Measurements from ENCODE around the gene SPON1. TPM values are rescaled to one million over a fixed set of nuclear protein-coding genes. Genes with fewer than 3 reads are reported as not detected.
A peak's percentile ranks its signal among the peaks of the same experiment; 100 is the strongest.

Gene SPON1
- total and polyA plus RNA-seq, 8 donors = 0.83 to 17.5 (median 1.7) TPM

- Histone ChIP-seq H3K4me1 (no peaks in the 10 kb centered on the region), H3K27me3 (peaks cover 0 to 8% (median 0%) of the 10 kb centered on the region in 4 donors), H3K27ac (no peak overlapping the region), H3K9me3 (no peaks in the 10 kb centered on the region), H3K36me3 (no peaks in the 10 kb centered on the region), H3K4me3 (no peak overlapping the region)
- WGBS, 2 donors = 33 to 35% methylated on average over 2 of the region's 2 CpGs
- ATAC-seq = peak in 2 of 4 donors; percentile 31 to 53
- TF ChIP-seq, protein P1, sequence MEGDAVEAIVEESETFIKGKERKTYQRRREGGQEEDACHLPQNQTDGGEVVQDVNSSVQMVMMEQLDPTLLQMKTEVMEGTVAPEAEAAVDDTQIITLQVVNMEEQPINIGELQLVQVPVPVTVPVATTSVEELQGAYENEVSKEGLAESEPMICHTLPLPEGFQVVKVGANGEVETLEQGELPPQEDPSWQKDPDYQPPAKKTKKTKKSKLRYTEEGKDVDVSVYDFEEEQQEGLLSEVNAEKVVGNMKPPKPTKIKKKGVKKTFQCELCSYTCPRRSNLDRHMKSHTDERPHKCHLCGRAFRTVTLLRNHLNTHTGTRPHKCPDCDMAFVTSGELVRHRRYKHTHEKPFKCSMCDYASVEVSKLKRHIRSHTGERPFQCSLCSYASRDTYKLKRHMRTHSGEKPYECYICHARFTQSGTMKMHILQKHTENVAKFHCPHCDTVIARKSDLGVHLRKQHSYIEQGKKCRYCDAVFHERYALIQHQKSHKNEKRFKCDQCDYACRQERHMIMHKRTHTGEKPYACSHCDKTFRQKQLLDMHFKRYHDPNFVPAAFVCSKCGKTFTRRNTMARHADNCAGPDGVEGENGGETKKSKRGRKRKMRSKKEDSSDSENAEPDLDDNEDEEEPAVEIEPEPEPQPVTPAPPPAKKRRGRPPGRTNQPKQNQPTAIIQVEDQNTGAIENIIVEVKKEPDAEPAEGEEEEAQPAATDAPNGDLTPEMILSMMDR (IDR thresholded peaks at IDR 0.05) = no peak
- no peak for DNase-seq
- FAIRE-seq = no peak
- intact Hi-C loops (cut with DNase I) = no loop called here
These were observed 9.8 kb downstream of the SPON1 start for GRCh38 chr11:13972043-13972910.

DNA sequence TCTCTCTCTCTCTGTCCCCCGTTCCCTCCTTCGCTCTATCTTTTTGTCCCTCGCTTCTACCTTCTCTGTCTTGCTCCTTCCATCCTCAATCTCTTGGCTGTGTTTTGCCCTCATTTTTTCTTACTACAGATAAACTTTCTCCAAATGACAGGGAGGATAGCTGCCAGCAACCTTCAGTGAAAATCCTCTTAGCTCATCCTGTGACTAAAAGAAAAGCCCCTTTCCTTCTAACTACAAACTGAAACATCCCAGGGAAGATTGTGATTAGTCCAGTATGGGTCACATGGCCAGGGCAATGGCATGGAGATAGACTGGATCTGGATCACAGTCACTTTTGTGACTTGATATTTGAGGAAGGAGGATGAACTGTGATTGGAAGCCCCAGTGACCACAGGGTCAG lies 10.4 kb downstream of the SPON1 start:
- Histone ChIP-seq H3K4me1 (no peaks in the 10 kb centered on the region), H3K4me3 (no peak overlapping the region), H3K9me3 (no peaks in the 10 kb centered on the region), H3K27me3 (peaks cover 0 to 6% (median 0%) of the 10 kb centered on the region in 4 donors), H3K27ac (no peak overlapping the region), H3K36me3 (no peaks in the 10 kb centered on the region)
- ATAC-seq (peak in 1 of 4 donors; percentile 12), DNase-seq (no peak), FAIRE-seq (no peak)
- 75 to 86% methylated on average over 3 of the region's 3 CpGs for WGBS, 2 donors
- intact Hi-C loops (cut with DNase I) = no loop called here
- TF ChIP-seq, protein P1 (IDR thresholded peaks at IDR 0.05) = no peak

DNA sequence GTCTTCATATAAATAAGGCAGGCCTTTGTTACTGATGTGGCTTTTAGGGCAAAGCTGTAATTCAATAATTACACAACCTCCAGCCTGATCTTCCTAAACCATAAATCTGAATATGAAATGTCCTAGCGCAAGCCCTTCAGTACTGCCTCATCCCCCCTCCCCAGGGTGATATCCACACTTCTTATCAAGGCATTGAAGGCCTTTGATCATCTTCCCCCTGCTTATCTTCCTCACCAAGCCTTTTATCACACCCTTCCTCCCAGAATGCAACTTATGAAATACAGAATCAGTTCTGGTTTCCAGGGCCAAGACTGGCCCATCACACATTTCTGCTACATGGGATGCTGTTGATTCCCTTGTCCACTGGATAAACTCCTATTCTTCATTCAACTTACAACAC lies 12.1 kb downstream of the SPON1 start:
- TF ChIP-seq, protein P1 (IDR thresholded peaks at IDR 0.05) = no peak
- DNase-seq = no peak
- intact Hi-C loops (cut with DNase I) = no loop called here
- no peak for ATAC-seq
- 74 to 90% methylated on average over 1 of the region's 1 CpG for WGBS, 2 donors
- Histone ChIP-seq H3K4me3 (no peak overlapping the region), H3K36me3 (no peaks in the 10 kb centered on the region), H3K27me3 (no peaks in the 10 kb centered on the region), H3K27ac (no peak overlapping the region), H3K4me1 (no peaks in the 10 kb centered on the region), H3K9me3 (no peaks in the 10 kb centered on the region)
- FAIRE-seq = no peak

GRCh38 chr11:13983081-13983751 lies 20.7 kb downstream of the SPON1 start:
- ATAC-seq = peak in 2 of 4 donors; percentile 51 to 60
- TF ChIP-seq, protein P1 (IDR thresholded peaks at IDR 0.05) = no peak
- Histone ChIP-seq H3K4me3 (no peak overlapping the region), H3K36me3 (no peaks in the 10 kb centered on the region), H3K9me3 (no peaks in the 10 kb centered on the region), H3K27me3 (no peaks in the 10 kb centered on the region), H3K27ac (no peak overlapping the region), H3K4me1 (no peaks in the 10 kb centered on the region)
- 59% methylated on average over 12 of the region's 12 CpGs for whole genome bisulfite sequencing, 2 donors
- intact Hi-C loops (cut with DNase I) = no loop called here
- no peak for FAIRE-seq
- DNase-seq = no peak

Data from pancreas (tissue), 10 donors.